Measurements from ENCODE around the gene SNCAIP. TPM values are rescaled to one million over a fixed set of nuclear protein-coding genes. Genes with fewer than 3 reads are reported as not detected.
A peak's percentile ranks its signal among the peaks of the same experiment; 100 is the strongest.

Gene SNCAIP
- total and polyA plus RNA-seq, 2 of the 4 experiments (the other 2 are of a cell fraction) = 15.3 to 19.0 TPM

- H3K9me1 ChIP-seq (ENCODE audit: insufficient read depth, low read length) = no peaks in the 10 kb centered on the region
- dilution Hi-C loops (cut with HindIII; ENCODE audit: low sequenced_read_pairs, unreplicated experiment) = no loop called here
- ChIA-PET CTCF (no interaction called here), POLR2A (ENCODE audit: unreplicated experiment) (no interaction called here)
- TF ChIP-seq, protein P1, sequence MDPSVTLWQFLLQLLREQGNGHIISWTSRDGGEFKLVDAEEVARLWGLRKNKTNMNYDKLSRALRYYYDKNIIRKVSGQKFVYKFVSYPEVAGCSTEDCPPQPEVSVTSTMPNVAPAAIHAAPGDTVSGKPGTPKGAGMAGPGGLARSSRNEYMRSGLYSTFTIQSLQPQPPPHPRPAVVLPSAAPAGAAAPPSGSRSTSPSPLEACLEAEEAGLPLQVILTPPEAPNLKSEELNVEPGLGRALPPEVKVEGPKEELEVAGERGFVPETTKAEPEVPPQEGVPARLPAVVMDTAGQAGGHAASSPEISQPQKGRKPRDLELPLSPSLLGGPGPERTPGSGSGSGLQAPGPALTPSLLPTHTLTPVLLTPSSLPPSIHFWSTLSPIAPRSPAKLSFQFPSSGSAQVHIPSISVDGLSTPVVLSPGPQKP (IDR thresholded peaks at IDR 0.05; ENCODE audit: borderline replicate concordance, low read depth, low read length) = no peak
- TF ChIP-seq, protein P2, sequence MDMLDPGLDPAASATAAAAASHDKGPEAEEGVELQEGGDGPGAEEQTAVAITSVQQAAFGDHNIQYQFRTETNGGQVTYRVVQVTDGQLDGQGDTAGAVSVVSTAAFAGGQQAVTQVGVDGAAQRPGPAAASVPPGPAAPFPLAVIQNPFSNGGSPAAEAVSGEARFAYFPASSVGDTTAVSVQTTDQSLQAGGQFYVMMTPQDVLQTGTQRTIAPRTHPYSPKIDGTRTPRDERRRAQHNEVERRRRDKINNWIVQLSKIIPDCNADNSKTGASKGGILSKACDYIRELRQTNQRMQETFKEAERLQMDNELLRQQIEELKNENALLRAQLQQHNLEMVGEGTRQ (IDR thresholded peaks at IDR 0.05; ENCODE audit: low read depth, low read length) = peak; percentile 42; the same call in 1 of the 2 replicates
- TF ChIP-seq, protein P3, sequence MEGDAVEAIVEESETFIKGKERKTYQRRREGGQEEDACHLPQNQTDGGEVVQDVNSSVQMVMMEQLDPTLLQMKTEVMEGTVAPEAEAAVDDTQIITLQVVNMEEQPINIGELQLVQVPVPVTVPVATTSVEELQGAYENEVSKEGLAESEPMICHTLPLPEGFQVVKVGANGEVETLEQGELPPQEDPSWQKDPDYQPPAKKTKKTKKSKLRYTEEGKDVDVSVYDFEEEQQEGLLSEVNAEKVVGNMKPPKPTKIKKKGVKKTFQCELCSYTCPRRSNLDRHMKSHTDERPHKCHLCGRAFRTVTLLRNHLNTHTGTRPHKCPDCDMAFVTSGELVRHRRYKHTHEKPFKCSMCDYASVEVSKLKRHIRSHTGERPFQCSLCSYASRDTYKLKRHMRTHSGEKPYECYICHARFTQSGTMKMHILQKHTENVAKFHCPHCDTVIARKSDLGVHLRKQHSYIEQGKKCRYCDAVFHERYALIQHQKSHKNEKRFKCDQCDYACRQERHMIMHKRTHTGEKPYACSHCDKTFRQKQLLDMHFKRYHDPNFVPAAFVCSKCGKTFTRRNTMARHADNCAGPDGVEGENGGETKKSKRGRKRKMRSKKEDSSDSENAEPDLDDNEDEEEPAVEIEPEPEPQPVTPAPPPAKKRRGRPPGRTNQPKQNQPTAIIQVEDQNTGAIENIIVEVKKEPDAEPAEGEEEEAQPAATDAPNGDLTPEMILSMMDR (conservative IDR thresholded peaks at IDR 0.05; ENCODE audit: low read depth, low read length) = no peak
- TF ChIP-seq RCOR1 (IDR thresholded peaks at IDR 0.05; ENCODE audit: insufficient replicate concordance, low read length) = no peak
- TF ChIP-seq MXI1 (IDR thresholded peaks at IDR 0.05; ENCODE audit: borderline replicate concordance, low read depth, low read length) = no peak
- no peak for TF ChIP-seq RAD21 (IDR thresholded peaks at IDR 0.05; ENCODE audit: low read length)
- no TSS peak for BruUV-seq (replicated peaks)
- H2AFZ ChIP-seq (replicated peaks; ENCODE audit: low read length, poor library complexity) = no peak overlapping the region
- H3K14ac ChIP-seq (replicated peaks; ENCODE audit: low read depth, low read length) = no peak overlapping the region
- H3K23ac ChIP-seq (ENCODE audit: low read depth, low read length) = no peak overlapping the region
- H2BK15ac ChIP-seq (ENCODE audit: low read depth, low read length) = no peak overlapping the region
- H3K9ac ChIP-seq (ENCODE audit: low read depth, low read length) = no peak overlapping the region
- H3K4ac ChIP-seq (ENCODE audit: low read depth, low read length) = no peak overlapping the region
- no CpG with 5 or more reads among the region's 1 CpG for WGBS, 2 experiments (ENCODE audit: extremely low coverage in 2 of 2, insufficient read length in 1 of 2)
- H3K4me1 ChIP-seq (ENCODE audit: control insufficient read depth, insufficient read depth, low read length) = no peaks in the 10 kb centered on the region
- no peak overlapping the region for H3K18ac ChIP-seq (ENCODE audit: low read depth, low read length)
- no peak overlapping the region for H3K4me3 ChIP-seq (ENCODE audit: insufficient read depth, low read depth, low read length)
- H3K4me2 ChIP-seq (ENCODE audit: low read depth, low read length) = no peak overlapping the region
- no peaks in the 10 kb centered on the region for H3K9me3 ChIP-seq (ENCODE audit: control insufficient read depth, insufficient read depth, low read length)
- no peak overlapping the region for H2AK5ac ChIP-seq (ENCODE audit: low read depth, low read length)
- H3K27ac ChIP-seq (ENCODE audit: insufficient read depth, low read length) = no peak overlapping the region
- H4K91ac ChIP-seq (ENCODE audit: insufficient read depth, low read depth, low read length) = no peak overlapping the region
- no peak overlapping the region for H4K8ac ChIP-seq (ENCODE audit: low read depth in 2 of 2, low read length in 2 of 2)
- H4K20me1 ChIP-seq (ENCODE audit: insufficient read depth, low read length) = no peaks in the 10 kb centered on the region
- ATAC-seq (ENCODE audit: low read depth) (no peak), DNase-seq (no peak)
- H2BK5ac ChIP-seq (ENCODE audit: low read depth, low read length, poor library complexity, severe bottlenecking) = no peak overlapping the region
- H3K79me1 ChIP-seq (ENCODE audit: low read depth in 1 of 2, low read length in 2 of 2) = no peaks in the 10 kb centered on the region
- H3K56ac ChIP-seq (ENCODE audit: extremely low read depth, insufficient read depth, low read length) = no peak overlapping the region
- no peak overlapping the region for H4K5ac ChIP-seq (ENCODE audit: low read depth, low read length)
- no peaks in the 10 kb centered on the region for H3K36me3 ChIP-seq (ENCODE audit: control insufficient read depth, insufficient read depth, low read length)
- H2BK120ac ChIP-seq (ENCODE audit: low read depth, low read length) = no peak overlapping the region
- H2AK9ac ChIP-seq (replicated peaks; ENCODE audit: low read depth, low read length, poor library complexity) = no peak overlapping the region
- H2BK20ac ChIP-seq (ENCODE audit: low read depth, low read length) = no peak overlapping the region
- intact Hi-C loops (cut with micrococcal nuclease) = no loop called here
- no peaks in the 10 kb centered on the region; the same call in 1 of the 2 replicates for H3K27me3 ChIP-seq (ENCODE audit: control insufficient read depth, insufficient read depth, low read length)
- in situ Hi-C loops (cut with MboI; ENCODE audit: low sequenced_read_pairs) = no loop called here
These were observed 11.7 kb upstream of the SNCAIP start for GRCh38 chr5:122300374-122300773.

Measured in IMR-90 (cell line).